Upper lobe of left lung (tissue), 4 donors: ENCODE data around the gene SMAP2.

Experiments used
- CTCF ChIP-seq, 6 experiments: fragments of 450-650 bp in 4 of 6; fragments of 200-600 bp in 2 of 6; sonication (generic) in 2 of 6; IDR thresholded peaks; one replicate each; pipeline ENCODE4 v1.5.1; 2016 to 2019; ENCODE audit warnings: antibody characterized with exemption in 6 of 6
- POLR2A ChIP-seq, 4 donors: fragments of 450-650 bp; IDR thresholded peaks; one replicate each; pipeline ENCODE4 v1.5.1; 2016 to 2017; ENCODE audit warnings: antibody characterized with exemption in 4 of 4, mild to moderate bottlenecking in 2 of 4
- POLR2AphosphoS5 ChIP-seq, 2 donors: sonication (generic); formaldehyde crosslinking; IDR thresholded peaks; one replicate each; pipeline ENCODE4 v1.5.1; 2017; ENCODE audit warnings: antibody characterized with exemption in 2 of 2

GRCh38 chr1:40362699-40363098, 10.8 kb upstream of the SMAP2 start:
- TF ChIP-seq CTCF (IDR thresholded peaks at IDR 0.05) (no peak), POLR2AphosphoS5 (IDR thresholded peaks at IDR 0.05) (no peak), POLR2A (IDR thresholded peaks at IDR 0.05) (no peak)
